ENCODE results near the gene ZNF646.

GRCh38 chr16:31063843-31064611 is 10.2 kb upstream of the ZNF646 start:
- TF ChIP-seq ELF4 (CRISPR knock-in tag; IDR thresholded peaks at IDR 0.05; ENCODE audit: borderline replicate concordance) (no peak), TBX2 (CRISPR knock-in tag; IDR thresholded peaks at IDR 0.05; ENCODE audit: borderline replicate concordance) (no peak), CTCF (CRISPR knock-in tag; IDR thresholded peaks at IDR 0.05) (no peak), ZMYM3 (CRISPR knock-in tag; IDR thresholded peaks at IDR 0.05) (no peak), TEAD3 (CRISPR knock-in tag; optimal IDR thresholded peaks at IDR 0.05; ENCODE audit: borderline replicate concordance) (no peak), GABPA (IDR thresholded peaks at IDR 0.05; ENCODE audit: low read depth, low read length) (no peak), GABPA (CRISPR knock-in tag; IDR thresholded peaks at IDR 0.05; ENCODE audit: low read depth) (no peak), EED (CRISPR knock-in tag; IDR thresholded peaks at IDR 0.05) (no peak), TAF1 (CRISPR knock-in tag; IDR thresholded peaks at IDR 0.05) (no peak), ZNF383 (CRISPR knock-in tag; IDR thresholded peaks at IDR 0.05; ENCODE audit: borderline replicate concordance) (no peak), POLR2AphosphoS2 (IDR thresholded peaks at IDR 0.05; ENCODE audit: low read depth, low read length) (no peak), SP1 (IDR thresholded peaks at IDR 0.05) (no peak), SP1 (CRISPR knock-in tag; IDR thresholded peaks at IDR 0.05) (no peak), SP2 (CRISPR knock-in tag; IDR thresholded peaks at IDR 0.05) (no peak), SIX4 (CRISPR knock-in tag; IDR thresholded peaks at IDR 0.05) (no peak)
